Breast epithelium (tissue), 4 donors: Measurements from ENCODE around the gene CNTN5. TPM values are rescaled to one million over a fixed set of nuclear protein-coding genes. Genes with fewer than 3 reads are reported as not detected.

Experiments
- DNase-seq, 2 donors: peaks; one replicate each; pipeline ENCODE4 v3.0.0-alpha.2; 2019; ENCODE audit warnings: low spot score in 2 of 2
- H3K27ac ChIP-seq, 2 donors: fragments of 200-600 bp; sonication (generic) in 1 of 2; one replicate each; pipeline ENCODE4 v1.5.1; 2016 to 2019; ENCODE audit warnings: mild to moderate bottlenecking in 1 of 2
- H3K27me3 ChIP-seq, 2 donors: fragments of 200-600 bp; sonication (generic) in 1 of 2; one replicate each; pipeline versions ENCODE4 v1.5.1 to v1.6.0; 2017 to 2019; ENCODE audit warnings: control low read depth in 1 of 2, mild to moderate bottlenecking in 1 of 2
- H3K36me3 ChIP-seq: fragments of 200-600 bp; one replicate; pipeline ENCODE4 v1.5.1; 2019
- H3K4me1 ChIP-seq, 2 donors: fragments of 200-600 bp; sonication (generic); one replicate each; pipeline ENCODE4 v1.5.1; 2016 to 2019; ENCODE audit warnings: control low read depth in 1 of 2
- H3K4me3 ChIP-seq, 3 donors: fragments of 200-600 bp; sonication (generic); 1 replicate in 2 of 3; 2 replicates in 1 of 3; pipeline ENCODE4 v1.5.1; 2016 to 2019; ENCODE audit warnings: mild to moderate bottlenecking in 3 of 3, moderate library complexity in 2 of 3
- H3K9me3 ChIP-seq, 2 donors: fragments of 200-600 bp; sonication (generic) in 1 of 2; one replicate each; pipeline ENCODE4 v1.5.1; 2016 to 2019; ENCODE audit warnings: control low read depth in 1 of 2
- POLR2A ChIP-seq: fragments of 450-650 bp; IDR thresholded peaks from one replicate; pipeline ENCODE4 v1.6.1; 2016; ENCODE audit warnings: antibody characterized with exemption, mild to moderate bottlenecking, moderate library complexity
- POLR2AphosphoS5 ChIP-seq, 3 donors: sonication (generic); formaldehyde crosslinking; IDR thresholded peaks; one replicate each; pipeline ENCODE4 v1.6.1; 2017; ENCODE audit warnings: antibody characterized with exemption in 3 of 3
- intact Hi-C: fragments of 100-400 bp; cut with DNase I; formaldehyde crosslinking; loops from one replicate; pipeline ENCODE4 v1.15.1; 2023; ENCODE audit warnings: low total_unique reads
- total RNA-seq, 3 donors: library from RNA; depleted of rRNA; stranded (reverse); fragments of >200 nt; gene quantifications; one replicate each; pipeline ENCODE4 v1.1.0, GENCODE V29; 2016
- TF ChIP-seq, protein P1 (sequence below), 3 donors: fragments of 450-650 bp; IDR thresholded peaks; one replicate each; pipeline ENCODE4 v1.5.1; 2016 to 2017; ENCODE audit warnings: antibody characterized with exemption in 3 of 3, mild to moderate bottlenecking in 3 of 3, moderate library complexity in 3 of 3

CNTN5 gene
- total RNA-seq, 3 donors from 2014 or later: not detected

DNA sequence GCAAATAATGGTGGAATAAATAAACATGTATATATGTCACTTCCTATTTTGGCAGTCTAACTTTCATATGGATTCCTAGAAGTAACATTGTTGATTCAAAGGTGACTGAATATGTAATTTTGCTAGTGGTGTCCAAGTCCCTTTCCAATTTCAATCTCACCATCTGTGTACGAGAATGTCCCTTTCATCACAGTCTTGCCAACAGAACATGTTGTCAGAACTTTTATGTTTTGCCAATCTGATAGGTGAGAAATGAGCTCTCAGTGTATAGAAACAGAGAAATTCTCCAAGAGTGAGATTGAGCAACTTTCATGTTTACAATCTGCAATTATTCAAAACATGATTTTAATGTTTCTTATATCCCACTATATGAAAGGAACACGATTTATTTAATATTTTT, 167.5 kb downstream of the CNTN5 start:
- H3K27ac ChIP-seq: no peak overlapping the region
- TF ChIP-seq, protein P1, sequence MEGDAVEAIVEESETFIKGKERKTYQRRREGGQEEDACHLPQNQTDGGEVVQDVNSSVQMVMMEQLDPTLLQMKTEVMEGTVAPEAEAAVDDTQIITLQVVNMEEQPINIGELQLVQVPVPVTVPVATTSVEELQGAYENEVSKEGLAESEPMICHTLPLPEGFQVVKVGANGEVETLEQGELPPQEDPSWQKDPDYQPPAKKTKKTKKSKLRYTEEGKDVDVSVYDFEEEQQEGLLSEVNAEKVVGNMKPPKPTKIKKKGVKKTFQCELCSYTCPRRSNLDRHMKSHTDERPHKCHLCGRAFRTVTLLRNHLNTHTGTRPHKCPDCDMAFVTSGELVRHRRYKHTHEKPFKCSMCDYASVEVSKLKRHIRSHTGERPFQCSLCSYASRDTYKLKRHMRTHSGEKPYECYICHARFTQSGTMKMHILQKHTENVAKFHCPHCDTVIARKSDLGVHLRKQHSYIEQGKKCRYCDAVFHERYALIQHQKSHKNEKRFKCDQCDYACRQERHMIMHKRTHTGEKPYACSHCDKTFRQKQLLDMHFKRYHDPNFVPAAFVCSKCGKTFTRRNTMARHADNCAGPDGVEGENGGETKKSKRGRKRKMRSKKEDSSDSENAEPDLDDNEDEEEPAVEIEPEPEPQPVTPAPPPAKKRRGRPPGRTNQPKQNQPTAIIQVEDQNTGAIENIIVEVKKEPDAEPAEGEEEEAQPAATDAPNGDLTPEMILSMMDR (IDR thresholded peaks at IDR 0.05): no peak
- TF ChIP-seq POLR2A (no peak), POLR2AphosphoS5 (IDR thresholded peaks at IDR 0.05) (no peak)
- H3K4me1 ChIP-seq: no peaks in the 10 kb centered on the region
- H3K36me3 ChIP-seq: no peaks in the 10 kb centered on the region
- H3K4me3 ChIP-seq: no peak overlapping the region
- H3K9me3 ChIP-seq: no peaks in the 10 kb centered on the region
- DNase-seq: no peak
- intact Hi-C loops: no loop called here
- H3K27me3 ChIP-seq: no peaks in the 10 kb centered on the region

DNA sequence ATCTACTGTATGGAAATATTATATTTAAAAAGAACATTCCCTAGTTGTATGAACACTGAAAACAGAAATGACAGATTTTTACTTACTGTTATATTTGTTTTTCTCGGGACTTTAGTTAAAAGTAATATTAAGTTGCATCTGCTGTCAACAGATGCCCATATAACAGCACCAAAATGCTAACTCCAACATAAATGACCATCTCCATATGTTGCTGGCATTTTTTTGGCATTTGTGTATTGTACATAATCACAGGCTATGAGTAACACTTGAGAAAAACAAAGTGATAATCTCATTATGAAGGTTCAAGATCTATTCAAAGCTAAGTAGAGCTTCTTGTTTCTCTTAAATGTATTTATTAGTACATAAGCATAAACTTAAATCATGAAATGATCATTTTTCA, 172.0 kb downstream of the CNTN5 start:
- H3K4me3 ChIP-seq: no peak overlapping the region
- intact Hi-C loops: no loop called here
- TF ChIP-seq POLR2AphosphoS5 (IDR thresholded peaks at IDR 0.05) (no peak), POLR2A (no peak)
- TF ChIP-seq, protein P1 (IDR thresholded peaks at IDR 0.05): no peak
- H3K4me1 ChIP-seq: no peaks in the 10 kb centered on the region
- H3K36me3 ChIP-seq: no peaks in the 10 kb centered on the region
- no peak for DNase-seq
- H3K9me3 ChIP-seq: no peaks in the 10 kb centered on the region
- no peak overlapping the region for H3K27ac ChIP-seq
- no peaks in the 10 kb centered on the region for H3K27me3 ChIP-seq

DNA sequence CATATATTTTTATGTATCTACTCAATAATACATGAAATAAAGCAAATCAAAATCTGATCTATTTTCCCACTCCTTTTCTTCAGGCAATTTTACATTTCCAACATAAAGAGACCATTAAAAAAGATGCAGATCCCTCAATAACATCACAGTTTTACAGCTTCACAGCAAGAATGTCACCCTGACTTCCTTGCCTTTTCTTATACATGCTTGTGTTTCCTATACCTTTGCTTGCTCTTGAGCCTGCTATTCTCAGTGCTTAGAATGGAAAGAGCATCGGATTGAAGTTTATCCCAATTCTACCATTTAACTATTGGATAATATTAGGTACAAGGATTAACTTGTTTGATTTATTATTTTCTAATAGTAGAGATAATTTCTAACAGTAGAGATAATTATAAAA, 176.7 kb downstream of the CNTN5 start:
- Histone ChIP-seq H3K9me3 (no peaks in the 10 kb centered on the region), H3K4me1 (no peaks in the 10 kb centered on the region), H3K4me3 (no peak overlapping the region), H3K36me3 (no peaks in the 10 kb centered on the region), H3K27ac (no peak overlapping the region), H3K27me3 (no peaks in the 10 kb centered on the region)
- TF ChIP-seq, protein P1 (IDR thresholded peaks at IDR 0.05): no peak
- no peak for TF ChIP-seq POLR2AphosphoS5 (IDR thresholded peaks at IDR 0.05)
- no peak for TF ChIP-seq POLR2A
- intact Hi-C loops: no loop called here
- no peak for DNase-seq

DNA sequence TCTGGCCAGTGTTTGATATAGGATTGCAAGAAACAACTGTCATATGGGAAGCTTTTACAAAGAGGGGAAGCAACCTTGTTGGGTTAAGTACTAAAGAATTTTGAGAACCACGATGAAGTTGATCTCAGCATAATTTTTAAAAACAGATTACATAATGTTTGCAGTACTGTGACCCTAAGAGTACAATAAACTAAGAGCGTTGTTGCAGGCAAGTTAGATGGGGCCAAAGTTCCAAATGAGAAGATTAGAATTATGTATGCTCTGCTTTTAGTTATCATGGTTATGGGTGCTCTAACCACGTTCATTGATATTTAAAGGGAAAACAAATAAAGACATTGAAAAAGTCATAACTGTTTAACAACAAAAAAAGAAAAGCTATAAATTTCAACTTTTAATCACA, 177.5 kb downstream of the CNTN5 start:
- H3K4me1 ChIP-seq: no peaks in the 10 kb centered on the region
- no peak for DNase-seq
- no peaks in the 10 kb centered on the region for H3K27me3 ChIP-seq
- no peak for TF ChIP-seq POLR2A
- TF ChIP-seq, protein P1 (IDR thresholded peaks at IDR 0.05): no peak
- no peak for TF ChIP-seq POLR2AphosphoS5 (IDR thresholded peaks at IDR 0.05)
- H3K27ac ChIP-seq: no peak overlapping the region
- no peak overlapping the region for H3K4me3 ChIP-seq
- intact Hi-C loops: no loop called here
- H3K9me3 ChIP-seq: no peaks in the 10 kb centered on the region
- no peaks in the 10 kb centered on the region for H3K36me3 ChIP-seq

DNA sequence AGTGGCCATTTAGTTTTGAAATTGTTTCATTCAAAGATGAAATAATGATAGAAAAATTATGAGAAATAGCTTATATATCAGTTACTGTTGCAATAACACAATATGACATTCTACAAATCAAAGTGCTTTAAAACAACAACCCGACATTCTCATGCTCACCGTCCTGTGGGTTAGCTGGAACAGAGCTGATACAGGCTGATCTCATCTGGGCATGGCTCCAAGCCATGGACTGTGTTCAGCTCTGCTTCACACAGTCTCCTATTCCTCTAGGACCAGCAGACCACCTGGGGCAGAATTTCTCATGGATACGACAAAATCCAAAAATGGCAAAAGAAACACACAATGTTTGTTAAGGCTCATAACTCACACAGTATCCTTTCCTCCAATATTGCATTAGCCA, 178.6 kb downstream of the CNTN5 start:
- no peaks in the 10 kb centered on the region for H3K27me3 ChIP-seq
- no peaks in the 10 kb centered on the region for H3K4me1 ChIP-seq
- no peak for DNase-seq
- no peak overlapping the region for H3K4me3 ChIP-seq
- no peak overlapping the region for H3K27ac ChIP-seq
- no peaks in the 10 kb centered on the region for H3K9me3 ChIP-seq
- H3K36me3 ChIP-seq: no peaks in the 10 kb centered on the region
- intact Hi-C loops: no loop called here
- no peak for TF ChIP-seq POLR2AphosphoS5 (IDR thresholded peaks at IDR 0.05)

DNA sequence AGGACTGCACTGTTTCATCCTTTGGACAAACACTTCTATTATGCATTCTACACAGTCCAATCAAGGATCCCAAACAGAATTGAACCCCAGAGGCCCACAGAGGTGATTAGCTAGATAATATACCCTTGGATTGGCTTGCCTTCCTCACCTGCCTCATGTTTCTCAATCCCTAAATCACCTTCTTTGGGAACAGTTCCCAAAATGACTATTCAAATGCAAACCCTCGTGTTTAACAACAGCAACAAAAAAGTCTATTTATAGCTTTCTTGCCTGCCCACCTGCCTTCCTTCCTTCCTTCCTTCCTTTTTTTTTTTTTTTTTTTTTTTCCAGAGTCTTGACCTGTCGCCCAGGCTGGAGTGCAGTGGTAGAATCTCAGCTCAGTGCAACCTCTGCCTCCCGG, 180.0 kb downstream of the CNTN5 start:
- Histone ChIP-seq H3K4me3 (no peak overlapping the region), H3K27me3 (no peaks in the 10 kb centered on the region), H3K36me3 (no peaks in the 10 kb centered on the region), H3K27ac (no peak overlapping the region), H3K4me1 (no peaks in the 10 kb centered on the region), H3K9me3 (no peaks in the 10 kb centered on the region)
- TF ChIP-seq, protein P1 (IDR thresholded peaks at IDR 0.05): no peak
- TF ChIP-seq POLR2A (no peak), POLR2AphosphoS5 (IDR thresholded peaks at IDR 0.05) (no peak)
- intact Hi-C loops: no loop called here
- DNase-seq: no peak
